K562 (cell line): ENCODE data around the gene USP20. TPM values are rescaled to one million over a fixed set of nuclear protein-coding genes. Genes with fewer than 3 reads are reported as not detected.

Experiments
- ARID3A ChIP-seq: IDR thresholded peaks from 2 replicates; pipeline ENCODE4 v1.6.1; 2012; ENCODE audit warnings: low read depth, low read length, improper control_type of control experiment, borderline replicate concordance
- CSDE1 ChIP-seq, 2 experiments: fragments of 450-650 bp; IDR thresholded peaks; 2 replicates each; pipeline ENCODE4 v1.6.1; 2016; ENCODE audit warnings: mild to moderate bottlenecking in 1 of 2
- E2F3 ChIP-seq: fragments of 250-450 bp; sonication (Bioruptor Pico); IDR thresholded peaks from 2 replicates; pipeline ENCODE4 v1.4.0; 2020; ENCODE audit warnings: mild to moderate bottlenecking
- HMGN3 ChIP-seq: IDR thresholded peaks from 2 replicates; pipeline ENCODE4 v1.6.1; 2011; ENCODE audit warnings: borderline replicate concordance, low read depth, mild to moderate bottlenecking, mixed read lengths, low read length; ENCODE audit not compliant: insufficient read length; ENCODE audit errors: extremely low read depth
- ID3 ChIP-seq, 2 experiments: fragments of 250-450 bp in 1 of 2; fragments of 450-650 bp in 1 of 2; sonication (Bioruptor Pico) in 1 of 2; IDR thresholded peaks; 2 replicates each; pipeline versions ENCODE4 v1.6.1 to v1.8.0; 2016 to 2021; ENCODE audit warnings: mild to moderate bottlenecking in 2 of 2, moderate library complexity in 2 of 2, missing compliant biosample characterization in 1 of 2, missing genetic modification characterization in 1 of 2
- KAT2B ChIP-seq: IDR thresholded peaks from one replicate; pipeline ENCODE4 v1.6.1; 2012; ENCODE audit warnings: low read depth, mild to moderate bottlenecking, control low read depth, inconsistent platforms, low read length, moderate library complexity
- MAFG ChIP-seq: fragments of 450-650 bp; conservative IDR thresholded peaks from 2 replicates; pipeline ENCODE4 v1.6.1; 2016; ENCODE audit warnings: missing genetic modification characterization, missing compliant biosample characterization
- NR2C2 ChIP-seq, 2 experiments: fragments of 200-800 bp in 1 of 2; sonication (Bioruptor generic) in 1 of 2; sonication (generic) in 1 of 2; formaldehyde crosslinking in 1 of 2; IDR thresholded peaks; 2 replicates each; pipeline versions ENCODE4 v1.6.1 to v1.8.0; 2016 to 2022; ENCODE audit warnings: mild to moderate bottlenecking in 1 of 2, missing compliant biosample characterization in 1 of 2, missing genetic modification characterization in 1 of 2, missing genetic modification reagents in 1 of 2
- RCOR1 ChIP-seq, 2 experiments: IDR thresholded peaks; 2 replicates each; pipeline ENCODE4 v1.6.1; 2012; ENCODE audit warnings: low read depth in 2 of 2, low read length in 2 of 2, borderline replicate concordance in 1 of 2, improper control_type of control experiment in 1 of 2
- TAF1 ChIP-seq: IDR thresholded peaks from 2 replicates; pipeline ENCODE4 v1.6.1; 2011; ENCODE audit warnings: mild to moderate bottlenecking, low read length, moderate library complexity; ENCODE audit not compliant: insufficient read depth, control insufficient read depth, severe bottlenecking; ENCODE audit errors: extremely low read depth
- ZNF282 ChIP-seq: sonication (generic); formaldehyde crosslinking; IDR thresholded peaks from 2 replicates; pipeline ENCODE4 v1.8.1; 2023; ENCODE audit warnings: missing genetic modification reagents
- ZNF639 ChIP-seq, 2 experiments: fragments of 200-800 bp in 1 of 2; sonication (Bioruptor generic) in 1 of 2; sonication (generic) in 1 of 2; formaldehyde crosslinking in 1 of 2; IDR thresholded peaks in 1 of 2; conservative IDR thresholded peaks in 1 of 2; 2 replicates each; pipeline versions ENCODE4 v1.5.0 to v1.6.1; 2016 to 2020; ENCODE audit warnings: missing compliant biosample characterization in 1 of 2, missing genetic modification characterization in 1 of 2, missing genetic modification reagents in 1 of 2
- ZNF79 ChIP-seq: fragments of 250-450 bp; sonication (Bioruptor Pico); IDR thresholded peaks from 2 replicates; pipeline ENCODE4 v1.4.0; 2020; ENCODE audit warnings: low read depth, mild to moderate bottlenecking, moderate library complexity
- polyA plus RNA-seq, 8 experiments: library from polyadenylated mRNA; depleted of rRNA in 4 of 8; stranded (reverse) in 5 of 8; unstranded in 3 of 8; fragments of >200 nt; fragmentation: Nextera tagmentation in 2 of 8; fragmentation: Illumina TruSeq in 1 of 8; extraction: Ambion mirVana in 2 of 8; extraction: Trizol in 1 of 8; gene quantifications; 2 replicates each; pipeline versions ENCODE4 v1.2.1 to v1.2.3, GENCODE V29; 2011 to 2014; ENCODE audit warnings: inconsistent platforms in 1 of 8, missing spikeins in 1 of 8
- total RNA-seq, 7 experiments: library from RNA; depleted of rRNA in 6 of 7; stranded (reverse); fragments of >200 nt in 6 of 7; fragmentation: Illumina TruSeq in 2 of 7; extraction: Trizol in 2 of 7; gene quantifications; 2 replicates each; pipeline versions ENCODE4 v1.2.1 to v1.2.3, GENCODE V29; 2011 to 2021; ENCODE audit warnings: low replicate concordance in 1 of 7

Gene USP20
- total and polyA plus RNA-seq, 9 of the 15 experiments (the other 6 are each of a cell fraction or from before 2014, with no cell fraction given) = 1.9 to 136 (median 49.1) TPM

- TF ChIP-seq ARID3A = no peak
- TF ChIP-seq ID3 (CRISPR knock-in tag; IDR thresholded peaks at IDR 0.05) = no peak
- no peak for TF ChIP-seq ID3 (tag; IDR thresholded peaks at IDR 0.05)
- TF ChIP-seq ZNF639 (CRISPR knock-in tag; conservative IDR thresholded peaks at IDR 0.05 in 1 of 2, IDR thresholded peaks at IDR 0.05 in 1 of 2) = no peak
- no peak for TF ChIP-seq E2F3
- TF ChIP-seq NR2C2 (CRISPR knock-in tag; IDR thresholded peaks at IDR 0.05) = no peak
- TF ChIP-seq NR2C2 (tag; IDR thresholded peaks at IDR 0.05) = no peak
- no peak for TF ChIP-seq TAF1
- TF ChIP-seq ZNF79 = no peak
- TF ChIP-seq CSDE1 (IDR thresholded peaks at IDR 0.05) = no peak
- TF ChIP-seq MAFG = no peak
- TF ChIP-seq ZNF282 = no peak
- TF ChIP-seq HMGN3 = no peak
- TF ChIP-seq KAT2B = no peak
- 0 out of 4 replicates have a peak, but pooled peaks of 1 of the 2 experiments have one; percentile 49 for TF ChIP-seq RCOR1 (IDR thresholded peaks at IDR 0.05; ENCODE audit: borderline replicate concordance in 1 of 2, low read depth in 2 of 2, low read length in 2 of 2)
Observed at GRCh38 chr9:129803676-129804060, 31.6 kb upstream of the USP20 start (continued).
